GM12878 (cell line): ENCODE data around the gene CELF2. TPM values are rescaled to one million over a fixed set of nuclear protein-coding genes. Genes with fewer than 3 reads are reported as not detected.

Experiments used
- ATAC-seq: fragments of 200-7000 bp; cut with Tn5 transposase; 3 replicates; pipeline ENCODE4 v1.9.1; 2020; ENCODE audit warnings: mild to moderate bottlenecking, moderate library complexity
- BruUV-seq: library from RNA; stranded (reverse); fragments of 400-500 nt; replicated peaks from 2 replicates; lab custom pipeline; 2021; lab: Mats Ljungman, UMichigan
- CTCF ChIA-PET: fragments of 300-600 bp; sonication (Branson Sonifier 250); formaldehyde crosslinking; extraction: SDS; loops from one replicate; lab custom pipeline; 2021; ENCODE audit warnings: inconsistent platforms; lab: Yijun Ruan, JAX
- POLR2A ChIA-PET: fragments of 350-600 bp; formaldehyde crosslinking; extraction: SDS; loops from one replicate; lab custom pipeline; 2021; ENCODE audit warnings: inconsistent platforms; lab: Charles Lee
- RAD21 ChIA-PET: fragments of 300-600 bp; sonication (Branson Sonifier 250); formaldehyde crosslinking; loops from one replicate; lab custom pipeline; 2023; ENCODE audit warnings: antibody characterized with exemption; ENCODE audit not compliant: unreplicated experiment; lab: Charles Lee
- SMC1A ChIA-PET: fragments of 300-600 bp; sonication (Branson Sonifier 250); formaldehyde crosslinking; loops from one replicate; lab custom pipeline; 2023; ENCODE audit not compliant: unreplicated experiment, uncharacterized antibody; lab: Charles Lee
- DNase-seq: peaks from one replicate; pipeline ENCODE4 v3.0.0-alpha.2; 2011; ENCODE audit warnings: low read depth, low spot score
- FAIRE-seq: peaks from 3 replicates; lab custom pipeline; 2011; peaks lifted over from hg19 to GRCh38; lab: Jason Lieb, UNC
- H2AFZ ChIP-seq: 2 replicates; pipeline ENCODE4 v1.6.0; 2011; ENCODE audit warnings: low read depth, low read length, control low read depth; ENCODE audit not compliant: control insufficient read depth
- H3K27ac ChIP-seq: 2 replicates; pipeline ENCODE4 v1.5.1; 2011; ENCODE audit warnings: control low read depth; ENCODE audit not compliant: control insufficient read depth, insufficient read depth
- H3K27me3 ChIP-seq, 2 experiments: replicated peaks in 1 of 2; 2 replicates each; pipeline versions ENCODE4 v1.6.0 to v1.6.1; 2011; ENCODE audit warnings: low read length in 1 of 2; ENCODE audit not compliant: control insufficient read depth in 2 of 2, insufficient read depth in 2 of 2
- H3K36me3 ChIP-seq, 2 experiments: 2 replicates each; pipeline ENCODE4 v1.5.1; 2011; ENCODE audit warnings: low read length in 1 of 2; ENCODE audit not compliant: control insufficient read depth in 2 of 2, insufficient read depth in 2 of 2
- H3K4me1 ChIP-seq: 2 replicates; pipeline ENCODE4 v1.6.1; 2011; ENCODE audit warnings: mild to moderate bottlenecking, low read length, moderate library complexity, mixed read lengths; ENCODE audit not compliant: control insufficient read depth, insufficient read depth
- H3K4me2 ChIP-seq: 2 replicates; pipeline ENCODE4 v1.6.0; 2011; ENCODE audit warnings: control low read depth; ENCODE audit not compliant: control insufficient read depth, insufficient read depth
- H3K4me3 ChIP-seq: fragments of 200-600 bp; sonication (generic); 2 replicates; pipeline ENCODE4 v1.5.1; 2016
- H3K79me2 ChIP-seq: 2 replicates; pipeline ENCODE4 v1.6.0; 2011; ENCODE audit warnings: low read length; ENCODE audit not compliant: control insufficient read depth, insufficient read depth
- H3K9ac ChIP-seq: 2 replicates; pipeline ENCODE4 v1.8.0; 2011; ENCODE audit warnings: low read length, control low read depth, mixed read lengths; ENCODE audit not compliant: control insufficient read depth, insufficient read depth
- H3K9me3 ChIP-seq: replicated peaks from 3 replicates; pipeline ENCODE4 v1.5.1; 2011; ENCODE audit warnings: mild to moderate bottlenecking, low read length; ENCODE audit not compliant: control insufficient read depth, insufficient read depth
- H4K20me1 ChIP-seq: 2 replicates; pipeline ENCODE4 v1.6.0; 2011; ENCODE audit not compliant: control insufficient read depth, insufficient read depth
- E4F1 ChIP-seq: fragments of 450-650 bp; IDR thresholded peaks from 2 replicates; pipeline ENCODE4 v1.6.1; 2018; ENCODE audit warnings: borderline replicate concordance, mild to moderate bottlenecking; ENCODE audit not compliant: partially characterized antibody
- EGR1 ChIP-seq, 2 experiments: IDR thresholded peaks; 1 replicate in 1 of 2; 2 replicates in 1 of 2; pipeline ENCODE4 v1.6.1; 2011 to 2012; ENCODE audit warnings: low read depth in 2 of 2, low read length in 2 of 2, borderline replicate concordance in 1 of 2, mild to moderate bottlenecking in 1 of 2, moderate library complexity in 1 of 2
- ELK1 ChIP-seq: IDR thresholded peaks from 2 replicates; pipeline ENCODE4 v1.6.1; 2012; ENCODE audit warnings: low read depth, low read length, improper control_type of control experiment
- EP300 ChIP-seq, 2 experiments: fragments of 150-350 bp in 1 of 2; IDR thresholded peaks; 2 replicates each; pipeline ENCODE4 v1.6.1; 2011 to 2012; ENCODE audit warnings: low read depth in 2 of 2, low read length in 2 of 2, borderline replicate concordance in 1 of 2, improper control_type of control experiment in 1 of 2, inconsistent platforms in 1 of 2; ENCODE audit not compliant: control insufficient read depth in 1 of 2
- MYC ChIP-seq: IDR thresholded peaks from 2 replicates; pipeline ENCODE4 v1.6.1; 2011; ENCODE audit warnings: mild to moderate bottlenecking, low read length, moderate library complexity, inconsistent platforms; ENCODE audit not compliant: insufficient read depth, insufficient replicate concordance, insufficient read length, severe bottlenecking
- ZBTB40 ChIP-seq: fragments of 450-650 bp; IDR thresholded peaks from 2 replicates; pipeline ENCODE4 v1.6.1; 2016; ENCODE audit warnings: mild to moderate bottlenecking, moderate library complexity, borderline replicate concordance
- ZNF622 ChIP-seq: fragments of 450-650 bp; IDR thresholded peaks from 2 replicates; pipeline ENCODE4 v1.6.1; 2017; ENCODE audit warnings: mild to moderate bottlenecking, inconsistent platforms
- WGBS: methylation state at CpG from one replicate; pipeline ENCODE4 v1.1.6; 2016; ENCODE audit warnings: low lambda C conversion rate; ENCODE audit not compliant: insufficient replicate concordance, insufficient coverage; ENCODE audit errors: missing lambda C conversion rate; 5-methylcytosine and 5-hydroxymethylcytosine counted together
- in situ Hi-C: fragments of 300-500 bp; cut with MboI; formaldehyde crosslinking; loops from 9 replicates; pipeline ENCODE4 v1.14.3; 2018; ENCODE audit warnings: mixed read lengths
- intact Hi-C: fragments of 100-400 bp; cut with micrococcal nuclease; formaldehyde crosslinking; loops from one replicate; pipeline ENCODE4 v1.14.2; 2022; ENCODE audit not compliant: unreplicated experiment
- polyA plus RNA-seq, 11 experiments: library from polyadenylated mRNA; depleted of rRNA in 4 of 11; unstranded in 6 of 11; stranded (reverse) in 5 of 11; fragments of >200 nt; fragmentation: Nextera tagmentation in 4 of 11; fragmentation: Illumina TruSeq in 1 of 11; extraction: Ambion mirVana in 4 of 11; extraction: Trizol in 1 of 11; gene quantifications; 1 replicate in 1 of 11; 2 replicates in 10 of 11; pipeline versions ENCODE4 v1.2.1 to v1.2.3, GENCODE V29; 2011 to 2016; ENCODE audit warnings: inconsistent platforms in 2 of 11, missing spikeins in 2 of 11, low read depth in 1 of 11
- total RNA-seq, 4 experiments: library from RNA; depleted of rRNA in 3 of 4; stranded (reverse); fragments of >200 nt in 3 of 4; fragmentation: Illumina TruSeq in 1 of 4; extraction: Trizol in 1 of 4; gene quantifications; 2 replicates each; pipeline versions ENCODE4 v1.2.1 to v1.2.3, GENCODE V29; 2013 to 2021

The CELF2 gene
- total and polyA plus RNA-seq, 10 of the 15 experiments (the other 5 are each of a cell fraction or from before 2014, with no cell fraction given) = 20.8 to 129 (median 86.3) TPM

- Histone ChIP-seq H3K27ac (peak overlapping the region; percentile 13; the same call in 1 of the 2 replicates), H2AFZ (no peak overlapping the region), H3K4me2 (no peak overlapping the region), H3K9me3 (no peaks in the 10 kb centered on the region), H3K36me3 (peaks cover 9 to 47% of the 10 kb centered on the region in 2 experiments), H4K20me1 (peaks cover 8% of the 10 kb centered on the region; the same call in 1 of the 2 replicates), H3K4me1 (peaks cover 62% of the 10 kb centered on the region), H3K9ac (no peak overlapping the region), H3K4me3 (no peak overlapping the region), H3K27me3 (no peaks in the 10 kb centered on the region), H3K79me2 (peaks cover 97% of the 10 kb centered on the region)
- ChIA-PET SMC1A (interaction anchor here (0.7 to 9.3 kb wide), 8 partner anchors 15 to 57 kb away, joined by 3 to 108 read pairs (median 4); no protein-coding TSS in a partner anchor), POLR2A (interaction anchor here (0.6 to 3.2 kb wide), 7 partner anchors 13 to 60 kb away, joined by 3 to 18 read pairs (median 4); no protein-coding TSS in a partner anchor), RAD21 (interaction anchor here (0.7 to 4.7 kb wide), 4 partner anchors 18 to 31 kb away, joined by 3 to 45 read pairs (median 4); no protein-coding TSS in a partner anchor), CTCF (interaction anchor here (0.8 to 1.7 kb wide), 4 partner anchors 13 to 101 kb away, joined by 3 to 4 read pairs (median 4); no protein-coding TSS in a partner anchor)
- DNase-seq (no peak), FAIRE-seq (no peak), ATAC-seq (no peak)
- TF ChIP-seq MYC (no peak), ZNF622 (no peak), ZBTB40 (no peak), E4F1 (no peak), ELK1 (no peak), EP300 (IDR thresholded peaks at IDR 0.05; ENCODE audit: borderline replicate concordance in 1 of 2, control insufficient read depth in 1 of 2, low read depth in 2 of 2, low read length in 2 of 2) (no peak), EGR1 (IDR thresholded peaks at IDR 0.05; ENCODE audit: borderline replicate concordance in 1 of 2, low read depth in 2 of 2, low read length in 2 of 2) (no peak)
- in situ Hi-C loops = no loop called here
- no TSS peak for BruUV-seq
- intact Hi-C loops = no loop called here
- 94% methylated on average over 4 of the region's 4 CpGs for WGBS
Measured at GRCh38 chr10:11213137-11213536, 195.5 kb downstream of the CELF2 start.
